ENCODE data around the gene CFAP61. TPM values are rescaled to one million over a fixed set of nuclear protein-coding genes. Genes with fewer than 3 reads are reported as not detected.

Gene CFAP61
- total RNA-seq, 1 donor from 2014 or later: not detected

GRCh38 chr20:20366876-20367574 lies 314.7 kb downstream of the CFAP61 start:
- no peak for DNase-seq (ENCODE audit: low spot score)
- peaks cover 14% of the 10 kb centered on the region for H3K4me1 Mint-ChIP-seq (ENCODE audit: low read depth)

GRCh38 chr20:20367575-20368417 lies 315.5 kb downstream of the CFAP61 start, which contains the start of gene INSM1:
Gene INSM1, plus strand, starts transcription at chr20:20368104. Its CDS starts 164 bp downstream, at chr20:20368268.
- Mint-ChIP-seq H3K4me3 (ENCODE audit: unreplicated experiment) (peak within 1 kb of the TSS; percentile 49), H3K27me3 (ENCODE audit: low read depth) (peaks cover 62% of the 10 kb centered on the region), H3K4me1 (ENCODE audit: low read depth) (peaks cover 14% of the 10 kb centered on the region), H3K9me3 (ENCODE audit: low read depth) (no peaks in the 10 kb centered on the region), H3K27ac (ENCODE audit: unreplicated experiment) (no peak within 1 kb of the TSS), H3K36me3 (ENCODE audit: low read depth) (no peaks in the 10 kb centered on the region)
- no peak for DNase-seq (ENCODE audit: low spot score)
- no peak for TF ChIP-seq CTCF (IDR thresholded peaks at IDR 0.05)

More at GRCh38 chr20:20366876-20367574, 314.7 kb downstream of the CFAP61 start:
- Mint-ChIP-seq H3K36me3 (ENCODE audit: low read depth) (no peaks in the 10 kb centered on the region), H3K27me3 (ENCODE audit: low read depth) (peaks cover 62% of the 10 kb centered on the region), H3K4me3 (ENCODE audit: unreplicated experiment) (no peak overlapping the region), H3K9me3 (ENCODE audit: low read depth) (no peaks in the 10 kb centered on the region), H3K27ac (ENCODE audit: unreplicated experiment) (no peak overlapping the region)
- no peak for TF ChIP-seq CTCF (IDR thresholded peaks at IDR 0.05)

- H3K9me3 Mint-ChIP-seq (ENCODE audit: low read depth): no peaks in the 10 kb centered on the region
- no peak overlapping the region for H3K4me3 Mint-ChIP-seq (ENCODE audit: unreplicated experiment)
- no peak overlapping the region for H3K27ac Mint-ChIP-seq (ENCODE audit: unreplicated experiment)
- peaks cover 62% of the 10 kb centered on the region for H3K27me3 Mint-ChIP-seq (ENCODE audit: low read depth)
- DNase-seq (ENCODE audit: low spot score): no peak
- H3K36me3 Mint-ChIP-seq (ENCODE audit: low read depth): no peaks in the 10 kb centered on the region
- TF ChIP-seq CTCF (IDR thresholded peaks at IDR 0.05): no peak
- peaks cover 14% of the 10 kb centered on the region for H3K4me1 Mint-ChIP-seq (ENCODE audit: low read depth)
Observed at GRCh38 chr20:20368418-20369249, 316.3 kb downstream of the CFAP61 start.

- peaks cover 65% of the 10 kb centered on the region for H3K27me3 Mint-ChIP-seq (ENCODE audit: low read depth)
- no peak for DNase-seq (ENCODE audit: low spot score)
- peak overlapping the region; percentile 54 for H3K4me3 Mint-ChIP-seq (ENCODE audit: unreplicated experiment)
- H3K9me3 Mint-ChIP-seq (ENCODE audit: low read depth): no peaks in the 10 kb centered on the region
- H3K27ac Mint-ChIP-seq (ENCODE audit: unreplicated experiment): no peak overlapping the region
- no peak for TF ChIP-seq CTCF (IDR thresholded peaks at IDR 0.05)
- peaks cover 14% of the 10 kb centered on the region for H3K4me1 Mint-ChIP-seq (ENCODE audit: low read depth)
- H3K36me3 Mint-ChIP-seq (ENCODE audit: low read depth): no peaks in the 10 kb centered on the region
Observed at GRCh38 chr20:20369250-20370093, 317.1 kb downstream of the CFAP61 start.
